Suppressor macrophage treated with lipopolysaccharide for 1 hour (primary cell): ENCODE data around the gene HIRA.

ENCODE experiments used
- DNase-seq, 3 donors: peaks; one replicate each; pipeline ENCODE4 v3.0.0-alpha.2; 2020 to 2022

HIRA gene

DNA sequence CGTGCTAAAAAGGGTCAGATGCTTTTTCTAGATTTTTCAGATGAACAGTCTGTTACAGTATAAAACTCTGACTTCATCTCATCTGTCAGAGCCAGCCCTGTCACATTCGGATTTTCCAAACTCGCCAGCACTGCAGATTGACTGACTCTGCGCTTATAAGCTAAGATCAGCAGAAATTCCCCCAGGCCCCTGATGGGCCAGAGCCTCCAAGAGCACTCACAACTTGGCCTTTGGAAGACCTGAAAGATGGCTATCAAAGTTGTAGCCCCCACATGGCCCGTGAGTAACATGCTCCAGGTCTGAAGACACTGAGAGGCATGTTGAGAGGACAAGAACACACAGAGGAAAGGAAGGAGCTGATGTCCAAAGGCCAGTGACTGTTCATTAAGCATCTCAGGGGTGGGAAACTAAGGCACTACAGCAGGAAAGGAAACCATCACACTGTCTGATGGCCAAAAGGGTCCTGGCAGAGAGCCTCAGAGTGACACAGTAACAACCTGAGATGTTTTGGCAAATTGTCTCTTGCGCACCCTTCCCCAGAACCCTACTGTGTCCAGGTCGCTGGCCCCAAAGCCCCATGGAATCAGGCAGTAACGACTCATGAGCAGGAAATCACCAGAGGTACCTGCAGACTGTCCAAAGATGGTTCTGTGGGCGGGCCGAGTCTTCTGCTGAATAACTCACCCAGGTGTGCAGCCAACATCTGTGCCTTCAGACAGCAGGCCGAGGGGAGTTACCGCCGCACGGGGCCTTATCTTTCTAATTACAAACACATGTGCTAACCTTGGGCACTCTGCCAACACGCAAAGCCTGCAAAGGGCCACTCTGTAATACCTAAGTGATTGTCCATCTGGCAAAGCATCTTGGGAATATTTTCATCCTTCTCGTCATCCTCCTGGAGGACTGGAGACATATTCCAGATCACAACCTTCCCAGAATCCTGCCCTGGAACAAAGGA is 23.6 kb downstream of the HIRA start:
- DNase-seq = no peak

DNA sequence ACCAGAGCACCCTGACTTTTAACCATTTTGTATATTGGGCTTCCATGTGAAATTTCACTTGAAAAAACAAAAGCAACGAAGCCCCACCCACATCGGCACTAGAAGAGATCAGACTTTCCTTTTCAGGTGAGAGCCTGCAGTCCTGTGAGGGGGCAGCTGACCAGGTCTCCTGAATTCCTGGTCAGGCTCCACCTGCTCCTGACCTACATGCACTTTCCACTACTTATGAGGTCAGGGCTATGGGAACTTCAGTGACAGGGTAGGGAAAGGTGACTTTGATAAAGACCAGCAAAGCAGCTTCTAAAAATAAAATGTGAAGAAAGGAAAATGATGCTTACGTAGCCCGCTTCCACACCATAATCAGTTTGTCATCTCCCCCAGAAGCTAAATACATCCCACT is 24.7 kb downstream of the HIRA start:
- no peak for DNase-seq

DNA sequence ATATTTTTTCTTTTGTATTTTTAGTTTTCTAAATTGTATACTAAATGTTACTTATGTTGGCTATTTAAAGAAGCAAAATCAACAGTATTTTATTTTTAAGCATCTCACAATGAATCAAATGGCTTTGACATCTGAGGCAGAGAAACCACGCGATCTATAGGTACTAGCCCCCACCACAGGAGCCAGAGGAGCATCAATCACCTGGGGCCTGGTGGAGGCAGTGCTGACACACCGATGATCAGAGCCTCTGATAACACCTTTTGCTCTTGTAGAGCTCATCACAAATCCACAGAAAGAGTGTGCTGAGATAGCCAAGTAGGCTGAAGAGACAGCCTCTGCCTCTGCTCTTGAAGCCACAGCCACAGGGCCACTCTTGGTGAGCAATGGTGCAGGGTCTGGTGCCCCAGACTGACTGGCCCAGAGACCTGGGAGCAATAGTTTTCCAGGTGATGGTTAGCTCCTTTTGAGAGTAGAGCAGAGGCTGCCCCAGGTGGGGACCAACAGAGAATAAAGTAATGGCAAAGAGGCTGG is 25.2 kb downstream of the HIRA start:
- DNase-seq = no peak

DNA sequence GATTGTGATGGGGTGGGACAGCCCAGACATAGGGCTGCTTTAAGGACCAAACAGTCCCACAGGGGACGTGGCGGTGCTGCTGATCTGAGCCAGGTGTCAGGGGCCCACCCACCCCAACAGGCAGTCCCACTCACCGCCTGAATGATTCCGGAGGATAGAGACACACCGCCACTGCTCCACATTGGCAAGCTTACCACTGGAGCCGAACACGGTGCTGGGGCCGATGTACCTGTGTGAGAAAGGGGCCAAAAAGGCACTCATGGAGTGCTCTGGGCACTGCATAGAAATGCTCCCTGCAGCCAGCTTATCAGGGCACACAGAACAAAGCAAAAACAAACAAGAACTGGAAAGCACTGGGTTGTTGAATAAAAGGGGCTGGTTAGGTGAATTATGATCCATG is 25.9 kb downstream of the HIRA start:
- DNase-seq = no peak

DNA sequence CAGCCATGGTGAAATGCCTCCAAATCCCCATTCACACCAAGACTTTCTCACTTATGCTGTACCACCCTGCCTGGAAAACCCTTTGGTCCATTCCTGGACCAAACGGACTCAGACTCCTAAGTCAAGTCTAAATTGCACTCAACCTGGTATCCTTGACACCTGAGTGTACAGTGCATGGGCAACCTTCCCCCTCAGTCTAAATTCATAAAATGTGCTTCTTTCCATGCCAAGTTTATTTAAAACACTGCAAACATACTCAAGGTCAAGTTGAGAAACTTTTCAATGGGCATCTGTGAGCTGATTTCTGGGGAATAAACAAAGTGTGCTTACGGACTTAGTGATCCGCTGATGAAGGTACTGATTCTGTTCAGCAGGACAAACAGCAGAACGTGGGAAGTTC is 26.4 kb downstream of the HIRA start:
- no peak for DNase-seq

DNA sequence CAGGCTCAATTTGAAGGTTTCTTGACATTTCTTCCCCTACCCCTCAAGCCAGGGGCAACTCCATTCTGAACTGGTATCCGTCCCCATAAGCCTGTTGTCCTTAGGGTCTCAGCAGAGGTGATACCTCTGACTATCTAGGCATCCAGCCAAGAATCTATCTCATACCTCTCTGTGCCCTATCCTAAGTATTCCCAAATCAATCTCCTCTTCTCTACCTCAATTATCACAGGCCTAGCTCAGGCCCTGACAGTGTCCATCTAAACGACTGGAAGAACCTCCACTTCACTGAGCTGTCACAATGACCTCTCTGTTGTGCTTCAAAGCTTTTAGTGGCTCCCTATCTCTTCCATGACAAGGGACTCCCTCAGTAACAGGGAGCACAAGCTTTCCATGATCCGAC is 26.9 kb downstream of the HIRA start:
- DNase-seq = no peak

DNA sequence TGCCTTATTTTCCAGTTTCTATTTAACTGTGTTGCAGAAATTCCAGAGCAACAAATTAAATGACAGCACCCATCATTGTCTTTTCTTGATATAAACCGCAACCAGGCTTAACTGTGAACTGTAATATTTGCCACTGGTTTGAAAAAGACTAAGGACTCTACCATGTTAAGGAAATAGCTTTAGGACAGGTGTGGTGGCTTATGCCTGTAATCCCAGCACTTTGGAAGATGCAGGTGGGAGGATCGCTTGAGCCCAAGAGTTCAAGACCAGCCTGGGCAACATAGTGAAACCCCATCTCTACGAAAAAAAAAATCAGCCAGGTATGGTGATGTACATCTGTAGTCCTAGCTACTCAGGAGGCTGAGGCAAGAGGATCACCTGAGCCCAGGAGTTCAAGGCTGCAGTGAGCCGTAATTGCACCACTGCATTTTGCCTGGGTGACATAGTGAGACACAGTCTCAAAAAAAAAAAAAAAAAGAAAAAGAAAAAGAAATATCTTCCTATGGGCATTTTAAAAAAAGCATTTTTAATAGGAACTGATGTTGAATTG is 28.8 kb downstream of the HIRA start:
- DNase-seq = no peak

DNA sequence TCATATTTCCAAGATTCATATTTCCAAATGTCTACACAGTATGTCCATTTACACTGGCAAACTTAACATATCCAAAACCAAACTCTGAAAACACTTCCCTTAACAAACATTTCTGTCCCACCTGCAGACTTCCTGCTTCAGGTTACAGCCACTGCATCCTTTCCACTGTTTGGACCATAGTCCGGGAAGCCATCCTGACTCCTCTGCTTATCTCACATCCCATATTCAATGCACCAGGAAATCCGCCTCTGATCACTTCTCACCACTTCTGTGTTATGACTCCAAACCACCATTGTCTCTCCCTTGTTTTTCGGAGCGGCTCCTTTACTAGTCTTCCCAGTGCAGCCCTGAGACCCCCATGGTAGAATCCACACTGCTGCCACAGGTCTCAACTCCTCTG is 30.1 kb downstream of the HIRA start:
- no peak for DNase-seq

DNA sequence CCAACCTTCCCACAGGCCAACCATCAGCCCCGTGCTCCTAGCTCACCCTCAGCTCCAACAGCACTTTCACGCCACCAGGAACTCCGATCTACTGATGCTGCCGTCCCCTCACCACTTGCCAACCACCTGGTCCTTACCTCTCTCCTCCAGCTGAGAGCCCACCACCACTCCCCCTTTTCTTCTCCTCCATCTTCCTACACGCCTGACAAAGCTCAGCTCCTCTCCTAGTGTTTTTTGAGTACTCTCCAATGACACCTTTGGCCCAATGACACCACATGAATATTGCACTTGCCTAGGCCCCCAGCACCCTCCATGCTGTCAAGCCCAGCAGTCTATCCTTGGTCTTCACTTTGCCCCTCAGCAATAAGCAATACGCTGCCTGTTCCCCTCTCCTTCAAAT is 30.7 kb downstream of the HIRA start:
- DNase-seq = no peak

DNA sequence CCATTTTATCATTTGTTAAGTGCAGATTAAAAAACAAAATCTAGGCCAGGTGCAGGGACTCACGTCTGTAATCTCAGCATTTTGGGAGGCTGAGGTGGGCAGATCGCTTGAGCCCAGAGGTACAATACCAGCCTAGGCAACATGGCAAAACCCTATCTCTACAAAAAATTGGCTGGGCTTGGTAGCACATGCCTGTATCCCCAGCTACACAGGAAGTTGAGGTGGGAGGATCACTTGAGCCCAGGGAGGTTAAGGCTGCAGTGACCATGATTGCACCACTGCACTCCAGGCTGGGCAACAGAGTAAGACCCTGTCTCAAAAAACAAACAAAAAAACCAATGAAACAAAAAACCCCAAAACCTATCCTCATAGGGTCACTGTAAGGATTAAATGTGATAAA is 32.9 kb downstream of the HIRA start:
- no peak for DNase-seq

DNA sequence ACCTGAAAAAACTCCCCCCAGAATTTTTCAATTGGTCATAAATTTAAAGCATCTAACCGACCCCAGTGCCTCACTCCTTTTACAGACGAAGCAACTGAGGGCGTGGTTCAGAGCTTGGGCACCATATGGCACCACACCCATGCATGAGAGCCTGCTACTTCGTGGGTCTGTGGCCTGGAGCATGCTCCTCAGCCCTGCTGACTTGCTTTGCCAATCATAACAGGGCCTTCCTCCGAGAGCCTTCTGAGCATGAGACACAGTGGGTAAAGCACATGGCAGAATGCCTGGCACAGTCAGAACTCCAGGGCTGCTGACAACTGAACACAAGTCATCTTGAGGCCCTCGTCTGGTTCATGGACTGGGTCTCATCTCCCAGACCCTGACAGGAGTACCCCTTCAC is 33.3 kb downstream of the HIRA start:
- DNase-seq = no peak

DNA sequence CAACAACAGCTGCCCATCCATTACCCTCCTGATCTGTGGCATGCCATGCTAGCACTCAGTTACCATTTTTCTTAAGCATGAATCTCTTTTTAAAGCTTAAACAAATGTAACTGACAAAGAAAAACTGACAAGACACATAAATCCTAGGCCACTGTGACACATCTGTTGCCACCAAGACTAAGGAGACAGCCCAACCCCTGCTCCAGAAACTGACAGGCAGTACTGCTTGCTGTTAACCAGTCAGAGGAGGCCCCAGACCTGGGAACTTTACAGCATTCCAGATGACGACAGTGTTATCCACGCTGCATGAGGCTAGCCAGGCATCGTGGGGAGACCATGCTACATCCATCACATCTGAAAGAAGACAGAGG is 33.8 kb downstream of the HIRA start:
- DNase-seq = no peak

DNA sequence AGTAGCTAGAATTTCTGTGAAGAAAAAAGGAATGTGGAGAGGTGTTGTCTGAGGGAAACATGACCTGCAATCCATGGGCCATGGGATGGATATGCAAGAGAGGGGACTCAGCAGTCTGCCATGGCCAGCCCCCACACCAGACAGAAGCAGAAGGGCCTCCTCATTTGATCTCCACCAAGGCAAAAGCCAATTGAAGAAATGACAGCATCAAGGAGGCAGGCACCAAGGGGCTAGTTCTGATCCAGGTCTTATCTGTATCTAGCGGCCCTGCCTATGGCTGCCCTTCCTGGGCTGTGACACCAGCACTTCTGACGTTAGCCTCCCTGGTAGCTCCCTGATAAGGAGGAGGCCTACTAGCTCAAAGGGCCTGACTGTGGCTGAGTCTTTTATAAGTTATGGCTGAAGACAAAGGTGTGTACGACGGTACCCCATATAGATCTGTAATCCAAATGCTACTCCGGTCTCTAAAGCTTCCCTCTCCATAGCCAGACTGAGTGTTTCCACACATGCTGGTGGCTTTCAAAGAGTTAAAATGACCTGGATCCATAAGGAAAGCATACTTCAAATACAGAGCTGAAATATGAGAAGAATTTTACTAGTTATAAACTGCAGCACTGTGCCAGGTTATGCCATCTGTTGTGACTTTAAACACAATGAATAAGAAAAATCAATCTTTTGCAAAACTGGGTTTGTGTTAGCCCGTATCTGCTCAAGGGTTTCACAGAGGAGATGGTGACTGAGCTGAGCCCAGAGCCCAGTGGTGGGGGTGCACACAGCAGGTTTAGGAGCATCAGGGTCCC is 34.4 kb downstream of the HIRA start:
- no peak for DNase-seq

DNA sequence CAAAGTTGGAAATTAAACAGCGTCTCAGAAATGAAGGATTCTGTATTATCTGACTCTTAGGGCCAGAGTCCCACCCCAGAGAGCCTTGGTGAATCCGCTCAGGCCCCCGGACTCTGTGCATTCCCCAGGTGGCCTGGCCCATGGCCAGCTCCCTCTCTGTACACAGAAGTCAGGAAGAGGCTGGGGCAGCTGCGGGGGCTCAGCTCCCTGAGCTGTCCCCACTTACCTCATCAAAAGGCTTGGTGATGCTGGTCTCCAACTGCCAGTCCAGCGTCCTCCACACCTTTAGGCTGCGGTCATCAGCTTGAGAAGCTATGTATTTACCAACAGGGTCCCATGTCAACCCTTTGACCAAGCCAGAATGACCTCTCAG is 35.0 kb downstream of the HIRA start:
- no peak for DNase-seq

DNA sequence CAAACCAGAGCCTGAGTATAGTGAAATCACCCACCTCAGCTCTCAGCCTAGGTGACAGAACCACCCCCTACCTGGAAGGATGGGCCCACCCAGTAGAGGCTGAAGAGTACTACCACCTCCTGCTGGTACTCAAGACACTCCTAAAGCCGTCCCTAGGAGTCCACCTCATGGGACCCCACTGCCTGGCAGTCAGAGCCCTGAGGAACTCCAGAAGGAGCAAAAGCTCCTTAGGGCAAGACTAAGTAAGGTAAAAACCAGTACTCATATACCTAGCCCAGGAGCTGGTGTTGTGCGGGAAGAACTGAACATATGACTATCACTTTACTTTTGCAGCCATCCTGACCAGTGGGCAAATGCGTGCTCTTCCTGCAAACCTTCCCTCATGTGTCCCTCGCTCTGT is 36.3 kb downstream of the HIRA start:
- no peak for DNase-seq

DNA sequence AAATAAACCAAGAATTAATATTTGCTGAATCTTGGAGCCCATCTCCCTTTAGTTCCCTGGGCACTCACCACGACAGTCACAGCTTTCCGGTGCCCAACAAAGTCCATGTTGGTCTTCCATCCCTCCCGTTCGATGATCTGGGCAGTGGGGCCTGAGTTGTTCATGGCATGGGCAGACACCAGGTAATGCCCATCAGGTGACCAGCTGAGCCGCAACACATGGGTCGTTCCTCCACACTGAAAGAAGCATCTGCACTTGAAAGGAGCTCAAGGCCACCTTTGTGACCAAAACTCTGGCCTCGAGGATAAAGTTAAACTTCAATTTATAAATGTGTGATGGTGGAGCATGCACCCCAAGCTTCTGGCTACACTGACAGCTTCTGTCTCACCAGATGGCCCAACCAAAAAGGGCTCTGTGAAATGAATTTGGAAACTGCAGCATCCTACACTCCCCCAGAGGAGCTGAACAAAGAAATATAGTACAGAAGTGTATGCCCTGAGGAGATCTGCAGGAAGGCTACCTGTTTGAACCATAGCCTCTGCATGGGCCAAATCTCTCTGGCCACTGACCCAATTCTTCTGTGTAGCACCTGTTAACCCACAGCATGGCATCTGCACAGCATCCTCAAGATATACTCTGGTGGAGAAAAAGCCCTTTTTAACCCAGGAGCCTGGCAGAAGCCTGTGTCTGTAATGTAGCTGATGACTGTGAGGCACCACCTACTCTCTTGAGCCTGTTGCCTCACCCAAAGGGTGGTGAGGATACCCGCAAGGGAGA is 37.1 kb downstream of the HIRA start:
- no peak for DNase-seq

DNA sequence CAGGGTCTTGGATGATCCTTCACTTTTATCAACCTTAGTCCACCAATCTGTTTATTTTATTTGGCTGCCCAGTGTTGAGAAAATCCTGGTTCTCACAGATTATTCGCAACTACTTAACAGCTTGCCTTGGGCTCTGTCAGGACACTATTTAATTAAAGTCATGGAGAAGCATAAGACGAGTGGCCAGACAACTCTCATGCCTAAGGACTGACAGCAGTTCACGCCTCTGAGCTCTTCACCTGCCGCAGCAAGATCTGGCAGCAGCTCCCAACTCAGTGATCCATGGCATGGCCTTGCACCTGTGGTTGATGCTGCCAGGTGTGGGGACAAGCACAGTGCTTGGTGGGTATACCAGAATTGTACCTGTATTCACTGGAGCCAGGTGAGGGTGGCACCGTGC is 37.8 kb downstream of the HIRA start:
- no peak for DNase-seq

DNA sequence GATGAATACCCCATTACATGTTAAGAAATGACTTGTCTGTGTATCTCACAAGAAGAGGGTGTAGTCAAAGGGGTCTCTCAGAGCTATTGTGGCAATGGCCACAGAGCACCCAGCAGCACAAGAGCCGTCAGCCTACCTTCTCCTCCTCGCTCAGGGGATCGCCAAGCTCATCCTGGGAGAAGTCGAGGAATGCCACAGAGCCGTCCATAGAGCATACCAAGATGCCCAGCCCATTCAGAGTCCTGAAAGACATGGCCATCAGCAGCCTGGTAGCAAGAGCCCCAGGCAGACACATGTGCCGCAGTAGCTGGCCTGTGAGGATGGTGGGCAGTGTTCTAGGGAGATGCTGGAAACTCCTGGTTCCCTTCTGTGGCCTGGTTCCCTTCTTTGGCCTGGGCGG is 44.0 kb downstream of the HIRA start:
- no peak for DNase-seq

DNA sequence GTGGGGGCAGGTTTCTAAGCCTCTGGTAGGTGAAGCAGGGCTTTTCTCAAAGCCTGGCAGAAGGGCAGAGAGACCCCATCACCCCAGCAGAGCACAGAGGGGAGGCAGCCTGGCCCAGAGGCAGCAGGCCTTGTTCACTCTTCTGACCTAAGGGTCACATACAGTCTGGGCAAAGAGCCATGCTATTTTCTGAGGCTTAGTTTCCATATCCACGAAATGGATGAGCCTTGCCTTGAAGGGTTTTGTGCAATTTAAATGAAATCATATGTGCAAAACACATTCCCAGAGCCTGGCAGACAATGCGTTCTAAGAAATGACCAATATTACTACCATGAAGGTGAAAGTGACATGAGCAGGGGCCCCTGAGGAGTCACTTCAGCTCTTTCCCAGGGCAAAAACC is 44.5 kb downstream of the HIRA start:
- no peak for DNase-seq

DNA sequence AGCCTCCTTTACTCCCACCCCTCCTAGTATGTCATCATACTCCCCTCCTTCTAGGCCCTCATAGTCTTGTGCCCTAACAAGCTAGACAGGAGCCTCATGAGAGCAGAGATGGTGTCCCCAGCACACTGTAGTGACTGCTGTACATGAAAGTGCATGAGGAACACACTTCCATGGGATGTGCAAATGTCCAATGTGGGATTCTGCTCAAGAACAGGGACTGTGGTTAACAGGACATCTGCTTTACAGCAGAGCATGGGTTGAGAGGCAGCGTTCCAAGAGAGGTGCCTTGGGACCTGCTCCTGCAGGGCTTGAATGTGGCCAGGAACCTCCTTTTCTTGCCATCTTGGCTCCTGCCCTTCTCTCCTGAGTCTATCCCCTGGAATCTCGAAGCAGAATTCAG is 45.3 kb downstream of the HIRA start:
- DNase-seq = no peak

DNA sequence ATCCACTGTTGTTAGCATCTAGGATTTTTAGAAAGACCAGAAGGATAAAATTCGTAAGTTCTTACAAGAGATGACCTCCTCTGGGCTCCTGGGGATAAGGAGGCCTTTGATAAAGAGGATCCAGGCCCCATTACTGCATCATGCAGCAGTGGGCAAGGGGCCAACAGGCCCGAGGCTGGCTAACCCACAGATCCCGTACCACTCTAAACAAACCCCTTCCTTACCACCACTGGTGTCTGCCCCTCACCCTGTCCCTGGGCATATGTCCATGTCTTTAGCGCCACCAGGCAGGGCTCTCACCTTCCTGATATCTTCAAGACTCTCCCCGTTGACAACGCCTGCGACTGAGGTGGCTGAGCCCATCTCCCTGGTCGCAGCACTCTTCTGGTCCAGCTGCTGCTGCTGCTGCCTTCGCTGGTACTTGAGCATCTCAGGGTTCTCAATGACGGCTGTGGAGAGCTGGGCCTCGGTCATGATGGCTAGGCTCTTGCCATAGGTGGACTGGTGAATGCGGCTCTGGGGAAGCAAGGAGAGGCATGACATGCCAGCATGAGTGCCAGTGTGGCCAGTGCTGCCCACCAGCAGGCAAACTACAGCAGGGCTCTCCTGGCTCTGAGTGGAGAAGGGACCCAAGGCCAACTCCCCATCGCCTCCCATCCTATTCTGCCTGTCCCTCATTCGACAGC is 46.2 kb downstream of the HIRA start:
- no peak for DNase-seq

DNA sequence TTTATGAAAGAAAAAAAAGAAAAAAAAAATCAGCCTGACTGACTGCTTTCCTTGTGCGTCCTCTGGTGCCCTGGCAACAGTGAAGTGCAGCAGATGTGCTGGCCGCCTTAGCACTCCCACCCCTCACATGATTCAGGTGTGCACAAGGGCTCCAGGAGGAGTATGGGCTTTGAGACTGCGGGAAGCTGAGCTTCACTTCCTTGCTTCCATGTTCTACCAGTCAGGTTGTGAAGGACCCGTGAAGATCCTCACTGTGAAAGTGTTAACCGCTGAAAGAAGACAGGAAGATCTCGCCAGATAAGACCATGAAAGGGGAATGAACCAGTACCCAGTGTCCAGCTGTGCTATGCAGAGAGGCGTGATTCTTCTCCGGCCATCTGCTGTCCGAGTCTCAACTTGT is 48.2 kb downstream of the HIRA start:
- DNase-seq = no peak
